OCI-LY1 (cell line): Measurements from ENCODE around the gene P2RY6.

ENCODE experiments used
- EZH2 ChIP-seq: fragments of 200-600 bp; sonication (generic), shearing (Covaris generic); IDR thresholded peaks from 2 replicates; pipeline ENCODE4 v1.8.0; 2017; ENCODE audit warnings: borderline replicate concordance, mixed run types, mild to moderate bottlenecking, antibody characterized with exemption, low read length, moderate library complexity, mixed read lengths
- TF ChIP-seq, protein P1 (sequence below): fragments of 200-600 bp; sonication (generic), shearing (Covaris generic); IDR thresholded peaks from 2 replicates; pipeline ENCODE4 v1.5.1; 2017; ENCODE audit warnings: mild to moderate bottlenecking, antibody characterized with exemption, low read length, moderate library complexity, mixed read lengths

GRCh38 chr11:73308961-73309919, 37.1 kb downstream of the P2RY6 start:
- TF ChIP-seq, protein P1, sequence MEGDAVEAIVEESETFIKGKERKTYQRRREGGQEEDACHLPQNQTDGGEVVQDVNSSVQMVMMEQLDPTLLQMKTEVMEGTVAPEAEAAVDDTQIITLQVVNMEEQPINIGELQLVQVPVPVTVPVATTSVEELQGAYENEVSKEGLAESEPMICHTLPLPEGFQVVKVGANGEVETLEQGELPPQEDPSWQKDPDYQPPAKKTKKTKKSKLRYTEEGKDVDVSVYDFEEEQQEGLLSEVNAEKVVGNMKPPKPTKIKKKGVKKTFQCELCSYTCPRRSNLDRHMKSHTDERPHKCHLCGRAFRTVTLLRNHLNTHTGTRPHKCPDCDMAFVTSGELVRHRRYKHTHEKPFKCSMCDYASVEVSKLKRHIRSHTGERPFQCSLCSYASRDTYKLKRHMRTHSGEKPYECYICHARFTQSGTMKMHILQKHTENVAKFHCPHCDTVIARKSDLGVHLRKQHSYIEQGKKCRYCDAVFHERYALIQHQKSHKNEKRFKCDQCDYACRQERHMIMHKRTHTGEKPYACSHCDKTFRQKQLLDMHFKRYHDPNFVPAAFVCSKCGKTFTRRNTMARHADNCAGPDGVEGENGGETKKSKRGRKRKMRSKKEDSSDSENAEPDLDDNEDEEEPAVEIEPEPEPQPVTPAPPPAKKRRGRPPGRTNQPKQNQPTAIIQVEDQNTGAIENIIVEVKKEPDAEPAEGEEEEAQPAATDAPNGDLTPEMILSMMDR, result no peak
- TF ChIP-seq EZH2, result no peak
